GM12892 (cell line): ENCODE measurements around the gene LPAR5.

Experiments used
- POLR2A ChIP-seq: IDR thresholded peaks from 2 replicates; pipeline ENCODE4 v1.6.1; 2011; ENCODE audit warnings: low read depth, low read length, control low read depth
- POLR2AphosphoS5 ChIP-seq: IDR thresholded peaks from 2 replicates; pipeline ENCODE4 v1.6.1; 2011; ENCODE audit warnings: low read depth, low read length, control low read depth
- TAF1 ChIP-seq: IDR thresholded peaks from 2 replicates; pipeline ENCODE4 v1.6.1; 2011; ENCODE audit warnings: low read depth, mild to moderate bottlenecking, control low read depth, low read length, borderline replicate concordance

GRCh38 chr12:6582959-6583358 is 52.8 kb downstream of the LPAR5 start:
- no peak for TF ChIP-seq POLR2AphosphoS5
- TF ChIP-seq POLR2A: no peak
- no peak for TF ChIP-seq TAF1
